Neural cell (in vitro differentiated cells): ENCODE data around the gene GPER1. TPM values are rescaled to one million over a fixed set of nuclear protein-coding genes. Genes with fewer than 3 reads are reported as not detected.

Source experiments
- H2AFZ ChIP-seq: fragments of 200-600, 300-800 bp; sonication (generic), shearing (Covaris generic); 2 replicates; pipeline ENCODE4 v1.6.0; 2014; ENCODE audit warnings: low read depth, mild to moderate bottlenecking, antibody characterized with exemption, low read length, moderate library complexity
- H3F3A ChIP-seq: fragments of 200-600 bp; shearing (Covaris generic); 2 replicates; pipeline ENCODE4 v1.6.1; 2016; ENCODE audit warnings: mild to moderate bottlenecking, moderate library complexity, mixed read lengths, antibody characterized with exemption, low read length; ENCODE audit not compliant: insufficient read depth, poor library complexity, severe bottlenecking
- H3K27ac ChIP-seq: fragments of 200-600, 300-800 bp; sonication (generic), shearing (Covaris generic); 2 replicates; pipeline ENCODE4 v1.5.1; 2014; ENCODE audit warnings: mild to moderate bottlenecking, low read length, moderate library complexity
- H3K27me3 ChIP-seq: fragments of 300-800, 200-600 bp; sonication (generic), shearing (Covaris generic); 2 replicates; pipeline ENCODE4 v1.6.0; 2014; ENCODE audit warnings: mild to moderate bottlenecking, low read depth, low read length, moderate library complexity; ENCODE audit not compliant: insufficient read depth
- H3K36me3 ChIP-seq: fragments of 300-800, 200-600 bp; sonication (generic), shearing (Covaris generic); 2 replicates; pipeline ENCODE4 v1.5.1; 2014; ENCODE audit warnings: mild to moderate bottlenecking, antibody characterized with exemption, low read length, moderate library complexity; ENCODE audit not compliant: insufficient read depth
- H3K4me2 ChIP-seq: fragments of 300-800, 200-600 bp; sonication (generic), shearing (Covaris generic); 2 replicates; pipeline ENCODE4 v1.6.0; 2014; ENCODE audit warnings: mild to moderate bottlenecking, low read length
- H3K4me3 ChIP-seq: fragments of 300-800, 200-600 bp; sonication (generic), shearing (Covaris generic); 2 replicates; pipeline ENCODE4 v1.5.1; 2014; ENCODE audit warnings: mild to moderate bottlenecking, low read length, moderate library complexity
- H3K79me2 ChIP-seq: fragments of 200-600 bp; shearing (Covaris generic); replicated peaks from 2 replicates; pipeline ENCODE4 v1.6.0; 2014; ENCODE audit warnings: mild to moderate bottlenecking, low read length, moderate library complexity; ENCODE audit not compliant: insufficient read depth
- H3K9ac ChIP-seq: fragments of 300-800, 200-600 bp; sonication (generic), shearing (Covaris generic); 2 replicates; pipeline ENCODE4 v1.6.1; 2016; ENCODE audit warnings: mild to moderate bottlenecking, low read length, mixed read lengths
- H3K9me2 ChIP-seq: fragments of 200-600 bp; shearing (Covaris generic); 2 replicates; pipeline ENCODE4 v1.6.1; 2016; ENCODE audit warnings: mild to moderate bottlenecking, low read length, mixed read lengths; ENCODE audit not compliant: insufficient read depth
- H3K9me3 ChIP-seq: fragments of 200-600, 300-800 bp; sonication (generic), shearing (Covaris generic); 2 replicates; pipeline ENCODE4 v1.6.1; 2016; ENCODE audit warnings: mild to moderate bottlenecking, mixed run types, low read length, moderate library complexity, mixed read lengths
- H4K20me1 ChIP-seq: fragments of 200-600 bp; shearing (Covaris generic); 2 replicates; pipeline ENCODE4 v1.6.1; 2016; ENCODE audit warnings: mild to moderate bottlenecking, mixed run types; ENCODE audit not compliant: insufficient read depth
- EP300 ChIP-seq: fragments of 450-650 bp; conservative IDR thresholded peaks from 2 replicates; pipeline ENCODE4 v1.6.1; 2014; ENCODE audit warnings: antibody characterized with exemption, mild to moderate bottlenecking, moderate library complexity; ENCODE audit not compliant: poor library complexity, severe bottlenecking
- EZH2 ChIP-seq: fragments of 200-600, 300-800 bp; shearing (Covaris generic), sonication (generic); IDR thresholded peaks from 2 replicates; pipeline ENCODE4 v1.6.1; 2014; ENCODE audit warnings: antibody characterized with exemption, low read length, borderline replicate concordance, mild to moderate bottlenecking; ENCODE audit not compliant: insufficient read depth, poor library complexity, severe bottlenecking
- MXI1 ChIP-seq: fragments of 450-650 bp; conservative IDR thresholded peaks from 2 replicates; pipeline ENCODE4 v1.6.1; 2014; ENCODE audit warnings: antibody characterized with exemption, mild to moderate bottlenecking; ENCODE audit not compliant: poor library complexity, severe bottlenecking
- POLR2AphosphoS5 ChIP-seq: IDR thresholded peaks from 2 replicates; pipeline ENCODE4 v1.6.1; 2012
- RAD21 ChIP-seq: fragments of 450-650 bp; conservative IDR thresholded peaks from 2 replicates; pipeline ENCODE4 v1.6.1; 2014; ENCODE audit warnings: antibody characterized with exemption, mild to moderate bottlenecking, moderate library complexity
- REST ChIP-seq: IDR thresholded peaks from 2 replicates; pipeline ENCODE4 v1.6.1; 2012; ENCODE audit warnings: borderline replicate concordance
- SMC3 ChIP-seq: fragments of 450-650 bp; conservative IDR thresholded peaks from 2 replicates; pipeline ENCODE4 v1.6.1; 2014; ENCODE audit warnings: antibody characterized with exemption, mild to moderate bottlenecking, moderate library complexity; ENCODE audit not compliant: poor library complexity
- TAF1 ChIP-seq: IDR thresholded peaks from 2 replicates; pipeline ENCODE4 v1.6.1; 2012; ENCODE audit warnings: low read depth
- polyA plus RNA-seq: library from polyadenylated mRNA; depleted of rRNA; stranded (reverse); fragments of >200 nt; gene quantifications from 2 replicates; pipeline ENCODE4 v1.2.3, GENCODE V29; 2014
- TF ChIP-seq, protein P1 (sequence below): fragments of 450-650 bp; IDR thresholded peaks from 2 replicates; pipeline ENCODE4 v1.5.1; 2014; ENCODE audit warnings: antibody characterized with exemption, mild to moderate bottlenecking, moderate library complexity; ENCODE audit not compliant: poor library complexity, severe bottlenecking

GPER1 gene
- polyA plus RNA-seq, 1 donor from 2014 or later = not detected

- H3K36me3 ChIP-seq = no peaks in the 10 kb centered on the region
- H4K20me1 ChIP-seq = no peaks in the 10 kb centered on the region
- no peak overlapping the region for H3K4me2 ChIP-seq
- H3K9me2 ChIP-seq = no peaks in the 10 kb centered on the region
- H3K27ac ChIP-seq = no peak overlapping the region
- no peaks in the 10 kb centered on the region for H3K79me2 ChIP-seq
- H2AFZ ChIP-seq = no peak overlapping the region
- no peak overlapping the region for H3K9ac ChIP-seq
- no peak for TF ChIP-seq REST
- TF ChIP-seq SMC3 = no peak
- TF ChIP-seq TAF1 = no peak
- TF ChIP-seq EZH2 = no peak
- TF ChIP-seq RAD21 = no peak
- TF ChIP-seq MXI1 = no peak
- TF ChIP-seq, protein P1, sequence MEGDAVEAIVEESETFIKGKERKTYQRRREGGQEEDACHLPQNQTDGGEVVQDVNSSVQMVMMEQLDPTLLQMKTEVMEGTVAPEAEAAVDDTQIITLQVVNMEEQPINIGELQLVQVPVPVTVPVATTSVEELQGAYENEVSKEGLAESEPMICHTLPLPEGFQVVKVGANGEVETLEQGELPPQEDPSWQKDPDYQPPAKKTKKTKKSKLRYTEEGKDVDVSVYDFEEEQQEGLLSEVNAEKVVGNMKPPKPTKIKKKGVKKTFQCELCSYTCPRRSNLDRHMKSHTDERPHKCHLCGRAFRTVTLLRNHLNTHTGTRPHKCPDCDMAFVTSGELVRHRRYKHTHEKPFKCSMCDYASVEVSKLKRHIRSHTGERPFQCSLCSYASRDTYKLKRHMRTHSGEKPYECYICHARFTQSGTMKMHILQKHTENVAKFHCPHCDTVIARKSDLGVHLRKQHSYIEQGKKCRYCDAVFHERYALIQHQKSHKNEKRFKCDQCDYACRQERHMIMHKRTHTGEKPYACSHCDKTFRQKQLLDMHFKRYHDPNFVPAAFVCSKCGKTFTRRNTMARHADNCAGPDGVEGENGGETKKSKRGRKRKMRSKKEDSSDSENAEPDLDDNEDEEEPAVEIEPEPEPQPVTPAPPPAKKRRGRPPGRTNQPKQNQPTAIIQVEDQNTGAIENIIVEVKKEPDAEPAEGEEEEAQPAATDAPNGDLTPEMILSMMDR = no peak
- no peak for TF ChIP-seq POLR2AphosphoS5
- no peak for TF ChIP-seq EP300
- H3F3A ChIP-seq = no peaks in the 10 kb centered on the region
- H3K9me3 ChIP-seq = no peaks in the 10 kb centered on the region
- H3K4me3 ChIP-seq = no peak overlapping the region
- H3K27me3 ChIP-seq = no peaks in the 10 kb centered on the region
Observed at GRCh38 chr7:1103009-1103788, 15.3 kb downstream of the GPER1 start.

DNA sequence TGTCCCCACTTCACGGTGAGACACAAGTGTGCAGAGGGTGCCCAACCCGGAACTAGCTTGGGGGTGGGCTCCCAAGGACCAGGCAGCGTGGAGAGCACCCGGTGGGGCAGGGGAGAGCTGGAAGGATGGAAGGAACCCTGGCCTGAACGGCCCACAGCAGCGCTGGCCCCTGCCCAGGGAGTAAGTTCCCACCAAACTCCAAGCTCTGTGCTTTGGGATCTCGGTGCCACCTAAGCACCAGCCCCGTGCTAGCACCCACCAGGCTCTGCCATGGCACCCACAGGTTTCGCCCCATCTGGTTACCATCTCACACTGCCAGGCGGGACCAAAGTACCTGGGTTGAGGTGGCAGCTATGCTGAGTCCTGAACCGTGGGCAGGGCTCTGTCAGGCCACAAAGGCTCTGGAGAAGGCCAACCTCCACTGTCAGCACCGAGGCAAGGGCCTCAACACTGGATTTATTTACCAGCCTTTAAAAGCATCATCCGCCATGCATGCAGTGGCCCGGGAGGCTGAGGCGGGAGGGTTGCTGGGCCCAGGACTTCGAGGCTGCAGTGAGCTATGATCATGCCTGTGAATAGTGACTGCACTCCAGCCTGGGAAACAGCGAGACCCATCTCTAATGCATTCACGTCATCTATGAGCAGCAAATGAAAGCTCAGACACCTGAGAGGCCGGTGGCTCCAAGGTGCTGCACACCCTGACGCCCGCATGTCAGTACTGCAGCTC lies 16.0 kb downstream of the GPER1 start:
- no peak overlapping the region for H3K4me2 ChIP-seq
- no peaks in the 10 kb centered on the region for H3K9me2 ChIP-seq
- no peaks in the 10 kb centered on the region for H4K20me1 ChIP-seq
- no peaks in the 10 kb centered on the region for H3K9me3 ChIP-seq
- H3K27ac ChIP-seq = no peak overlapping the region
- TF ChIP-seq MXI1 (no peak), RAD21 (no peak), EZH2 (no peak)
- TF ChIP-seq, protein P1 = no peak
- H3K27me3 ChIP-seq = no peaks in the 10 kb centered on the region
- no peaks in the 10 kb centered on the region for H3K36me3 ChIP-seq
- H3K4me3 ChIP-seq = no peak overlapping the region
- H3K9ac ChIP-seq = no peak overlapping the region
- H3F3A ChIP-seq = no peaks in the 10 kb centered on the region
- H3K79me2 ChIP-seq = no peaks in the 10 kb centered on the region
- no peak overlapping the region for H2AFZ ChIP-seq
